Measurements from ENCODE around the gene PAXX.

Gene PAXX

DNA sequence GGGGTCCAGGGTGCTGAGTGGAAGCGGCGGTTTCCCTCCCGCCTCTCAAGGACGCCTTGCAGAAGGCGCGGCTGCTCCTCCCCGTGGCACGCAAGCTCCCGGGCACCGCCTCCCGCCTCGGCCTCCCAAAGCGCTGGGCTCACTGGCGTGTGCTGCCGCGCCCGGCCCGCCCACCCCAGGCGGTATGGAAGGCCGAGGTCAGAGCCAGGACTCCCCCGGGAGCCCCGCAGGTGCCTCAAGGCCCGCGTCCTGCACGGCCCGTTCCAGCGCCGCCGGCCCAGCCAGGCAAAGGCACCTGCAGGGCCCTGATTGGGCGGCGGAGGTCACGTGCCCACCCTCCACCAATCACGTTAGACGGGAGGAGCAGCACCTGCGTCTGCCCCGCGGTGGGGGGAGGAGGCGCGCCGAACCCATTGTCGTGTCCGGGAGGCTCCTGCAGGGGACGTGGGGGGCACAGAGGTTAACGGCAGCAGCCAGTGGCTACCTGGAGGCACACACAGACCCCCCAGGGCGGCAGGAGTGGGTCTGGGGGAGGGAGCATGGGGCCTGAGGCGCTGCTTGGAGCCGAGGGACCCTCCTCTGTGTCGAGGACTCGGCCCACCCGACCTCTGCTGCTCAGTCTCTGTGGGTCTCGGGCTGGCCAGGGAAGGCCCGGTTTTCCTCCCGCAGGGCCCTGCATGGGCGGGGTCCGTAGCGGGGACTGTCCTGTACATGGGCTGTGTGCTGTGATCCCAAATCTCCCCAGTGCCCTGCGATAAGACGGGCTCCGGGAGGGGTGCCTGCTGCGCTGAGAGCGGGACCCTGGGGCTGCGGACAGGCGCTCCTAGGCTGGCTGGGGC, 42.2 kb upstream of the PAXX start:
- in situ Hi-C loops (cut with HindIII; ENCODE audit: low sequenced_read_pairs), result loop anchor here (25.0 kb wide), 1 partner anchor 87 kb away; the partner anchor contains the start of genes ABCA2, FUT7 and NPDC1

DNA sequence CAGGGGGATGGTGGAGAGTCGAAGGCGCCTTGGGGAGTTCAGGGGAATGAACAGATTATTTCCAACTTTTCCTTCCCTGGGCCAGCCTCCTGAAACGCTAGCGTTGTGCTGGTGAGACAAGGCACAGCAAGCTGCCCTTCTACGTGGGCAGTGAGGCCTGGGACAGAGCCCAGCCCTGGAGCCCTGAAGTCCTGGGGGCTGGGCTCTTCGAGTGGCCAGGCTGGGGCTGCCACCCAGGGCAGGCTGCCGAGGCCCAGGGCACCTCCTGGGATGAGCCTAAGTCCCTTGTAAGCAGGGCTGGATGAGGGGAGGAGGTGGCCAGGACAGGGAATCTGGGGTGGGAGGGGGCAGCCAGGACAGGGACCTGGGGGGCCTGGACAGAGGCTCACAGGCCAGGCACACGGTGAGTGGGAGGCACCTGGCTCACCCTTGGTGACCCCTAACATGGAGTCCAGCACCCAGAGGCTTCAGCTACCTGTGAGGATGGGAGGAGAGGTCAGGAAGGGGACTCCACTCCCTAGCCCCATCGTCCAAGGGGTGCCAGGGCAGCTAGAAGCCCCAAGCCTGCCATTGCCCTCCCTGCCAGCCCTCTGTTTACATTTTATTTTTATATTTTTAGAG, 41.5 kb upstream of the PAXX start:
- DNase-seq (ENCODE audit: low read depth, low spot score), result no peak
- TF ChIP-seq, protein P1, sequence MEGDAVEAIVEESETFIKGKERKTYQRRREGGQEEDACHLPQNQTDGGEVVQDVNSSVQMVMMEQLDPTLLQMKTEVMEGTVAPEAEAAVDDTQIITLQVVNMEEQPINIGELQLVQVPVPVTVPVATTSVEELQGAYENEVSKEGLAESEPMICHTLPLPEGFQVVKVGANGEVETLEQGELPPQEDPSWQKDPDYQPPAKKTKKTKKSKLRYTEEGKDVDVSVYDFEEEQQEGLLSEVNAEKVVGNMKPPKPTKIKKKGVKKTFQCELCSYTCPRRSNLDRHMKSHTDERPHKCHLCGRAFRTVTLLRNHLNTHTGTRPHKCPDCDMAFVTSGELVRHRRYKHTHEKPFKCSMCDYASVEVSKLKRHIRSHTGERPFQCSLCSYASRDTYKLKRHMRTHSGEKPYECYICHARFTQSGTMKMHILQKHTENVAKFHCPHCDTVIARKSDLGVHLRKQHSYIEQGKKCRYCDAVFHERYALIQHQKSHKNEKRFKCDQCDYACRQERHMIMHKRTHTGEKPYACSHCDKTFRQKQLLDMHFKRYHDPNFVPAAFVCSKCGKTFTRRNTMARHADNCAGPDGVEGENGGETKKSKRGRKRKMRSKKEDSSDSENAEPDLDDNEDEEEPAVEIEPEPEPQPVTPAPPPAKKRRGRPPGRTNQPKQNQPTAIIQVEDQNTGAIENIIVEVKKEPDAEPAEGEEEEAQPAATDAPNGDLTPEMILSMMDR (IDR thresholded peaks at IDR 0.05; ENCODE audit: low read depth, low read length), result no peak
- H3K4me3 ChIP-seq (ENCODE audit: low read depth, low read length), result peak overlapping the region; percentile 50
- in situ Hi-C loops (cut with HindIII; ENCODE audit: low sequenced_read_pairs), result no loop called here

More for the DNA sequence above, 42.2 kb upstream of the PAXX start:
- TF ChIP-seq, protein P1 (IDR thresholded peaks at IDR 0.05; ENCODE audit: low read depth, low read length), result no peak
- DNase-seq (ENCODE audit: low read depth, low spot score), result peak; percentile 80
- H3K4me3 ChIP-seq (ENCODE audit: low read depth, low read length), result peak overlapping the region; percentile 50

DNA sequence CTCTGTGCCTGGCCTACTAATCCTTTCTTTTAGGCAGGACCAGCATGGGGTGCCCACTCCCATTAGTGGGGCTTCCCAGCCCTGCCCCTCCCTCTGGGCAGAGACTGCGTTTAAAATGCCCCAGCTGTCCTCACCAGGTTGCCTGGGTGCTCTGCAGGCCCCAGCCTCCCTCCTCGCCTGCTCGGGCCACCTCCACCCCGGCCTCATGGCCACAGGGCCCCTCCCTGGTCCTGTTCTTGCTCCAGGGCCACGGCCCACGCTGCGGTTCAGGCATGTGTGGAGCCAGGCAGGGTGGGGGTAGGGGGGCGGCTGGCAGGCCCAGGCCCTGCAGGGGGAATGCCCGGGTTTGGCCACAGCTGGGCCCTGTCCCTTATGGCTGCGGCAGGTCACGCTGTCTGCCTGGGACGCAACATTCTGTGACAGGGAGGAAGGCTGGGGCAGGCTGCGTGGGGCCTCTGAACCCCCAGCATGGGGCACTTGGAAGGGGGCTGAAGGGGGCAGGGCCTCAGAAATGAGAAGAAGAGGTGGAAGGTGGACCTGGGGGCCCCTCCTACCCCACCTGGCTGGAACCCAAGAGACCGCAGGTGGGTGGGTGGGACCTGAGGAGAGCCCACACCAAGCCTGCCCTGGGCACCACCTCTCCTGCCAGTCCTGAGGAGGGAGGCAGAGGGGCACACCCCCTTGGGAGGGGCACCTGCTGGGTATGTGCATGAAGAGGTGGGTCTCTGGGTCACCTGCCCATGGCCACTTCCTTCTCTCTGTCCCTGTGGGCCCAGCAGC, 40.5 kb upstream of the PAXX start, which contains the start of gene LCN12:
LCN12 (plus strand) TSS at position 733 of the 780 bp plus-strand sequence. CDS start 55 bp downstream, outside the sequence.
- H3K4me3 ChIP-seq (ENCODE audit: low read depth, low read length), result no peak within 1 kb of the TSS
- no peak for DNase-seq (ENCODE audit: low read depth, low spot score)
- TF ChIP-seq, protein P1 (IDR thresholded peaks at IDR 0.05; ENCODE audit: low read depth, low read length), result no peak
- in situ Hi-C loops (cut with HindIII; ENCODE audit: low sequenced_read_pairs), result no loop called here

DNA sequence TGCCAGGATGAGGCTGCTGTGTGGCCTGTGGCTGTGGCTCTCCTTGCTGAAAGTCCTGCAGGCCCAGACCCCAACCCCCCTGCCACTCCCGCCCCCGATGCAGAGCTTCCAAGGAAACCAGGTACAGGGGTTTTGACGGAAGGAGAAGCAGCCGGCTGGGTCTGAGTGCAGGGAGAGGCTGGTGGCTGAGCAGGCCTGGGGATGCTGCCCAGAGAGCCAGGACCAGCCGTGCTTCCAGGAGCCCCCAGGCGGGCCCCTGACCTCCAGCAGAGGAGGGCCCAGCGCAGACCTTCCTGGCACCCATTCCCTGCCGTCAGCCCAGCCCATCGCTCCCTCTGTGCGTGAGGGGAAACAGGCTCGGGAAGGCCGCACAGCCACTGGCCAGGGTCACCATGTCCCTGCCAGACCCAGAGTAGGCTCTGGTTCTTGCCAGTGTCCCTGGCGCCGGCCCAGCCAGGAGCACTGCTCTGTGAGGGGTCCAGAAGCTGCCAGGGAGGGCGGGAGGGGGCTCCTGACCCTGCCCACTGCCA, 39.8 kb upstream of the PAXX start:
- in situ Hi-C loops (cut with HindIII; ENCODE audit: low sequenced_read_pairs), result no loop called here
- DNase-seq (ENCODE audit: low read depth, low spot score), result no peak
- TF ChIP-seq, protein P1 (IDR thresholded peaks at IDR 0.05; ENCODE audit: low read depth, low read length), result no peak
- H3K4me3 ChIP-seq (ENCODE audit: low read depth, low read length), result no peak overlapping the region

DNA sequence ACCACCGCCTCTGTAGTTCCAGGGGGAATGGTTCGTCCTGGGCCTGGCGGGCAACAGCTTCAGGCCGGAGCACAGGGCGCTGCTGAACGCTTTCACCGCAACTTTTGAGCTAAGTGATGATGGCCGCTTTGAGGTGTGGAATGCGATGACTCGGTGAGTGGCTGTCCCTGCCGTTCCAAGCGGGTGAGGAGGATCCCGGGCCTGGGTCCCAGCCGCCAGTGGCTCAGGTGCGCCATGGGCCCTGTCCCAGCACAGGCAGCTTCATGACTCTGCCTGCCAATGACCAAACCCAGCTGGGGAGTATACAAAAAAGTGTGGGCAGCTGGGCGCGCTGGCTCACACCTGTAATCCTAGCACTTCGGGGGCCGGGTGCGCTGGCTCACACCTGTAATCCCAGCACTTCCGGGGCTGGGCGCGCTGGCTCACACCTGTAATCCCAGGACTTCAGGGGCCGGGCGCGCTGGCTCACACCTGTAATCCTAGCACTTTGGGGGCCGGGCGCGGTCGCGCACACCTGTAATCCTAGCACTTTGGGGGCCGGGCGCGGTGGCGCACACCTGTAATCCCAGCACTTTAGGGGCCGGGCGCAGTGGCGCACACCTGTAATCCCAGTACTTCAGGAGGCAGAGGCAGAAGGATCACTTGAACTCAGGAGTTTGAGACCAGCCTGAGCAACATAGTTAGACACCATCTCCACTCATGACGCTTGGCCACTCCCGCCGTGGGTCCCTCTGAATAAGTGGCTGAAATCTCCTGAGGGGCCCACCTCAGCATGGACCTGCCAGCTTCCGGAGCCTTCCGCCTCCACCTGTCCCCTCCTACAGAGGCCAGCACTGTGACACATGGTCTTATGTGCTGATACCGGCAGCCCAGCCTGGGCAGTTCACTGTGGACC, 39.1 kb upstream of the PAXX start:
- TF ChIP-seq, protein P1 (IDR thresholded peaks at IDR 0.05; ENCODE audit: low read depth, low read length), result no peak
- no peak for DNase-seq (ENCODE audit: low read depth, low spot score)
- in situ Hi-C loops (cut with HindIII; ENCODE audit: low sequenced_read_pairs), result no loop called here
- H3K4me3 ChIP-seq (ENCODE audit: low read depth, low read length), result no peak overlapping the region

Measured in astrocyte of the spinal cord (primary cell).